ENCODE data around the gene OR6B1. TPM values are rescaled to one million over a fixed set of nuclear protein-coding genes. Genes with fewer than 3 reads are reported as not detected.
"Not testable (repeated sequence)": the region's sequence is repeated elsewhere in the genome, so short reads cannot be mapped to it uniquely, and the experiment has no call there.

Gene OR6B1
- total RNA-seq, 1 donor from 2014 or later = not detected

DNA sequence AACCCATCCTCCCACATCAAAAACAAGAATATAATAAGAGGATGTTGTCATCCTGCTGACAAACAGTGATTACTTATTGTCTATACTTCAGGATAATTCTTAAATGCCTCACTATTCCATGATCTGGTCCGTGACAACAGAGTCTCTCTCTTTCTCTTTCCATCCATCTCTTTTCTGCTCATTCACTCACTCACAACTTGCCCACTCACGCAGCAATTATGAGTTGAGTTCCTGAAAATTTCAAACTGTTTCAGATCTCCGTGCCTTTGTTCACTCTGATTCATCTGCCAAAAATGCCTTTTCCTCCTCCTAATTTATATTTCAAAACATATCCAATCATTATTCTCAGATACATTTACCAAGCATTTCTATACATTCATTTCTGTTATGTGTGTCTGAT lies 1.4 kb downstream of the OR6B1 start:
- DNase-seq (ENCODE audit: low read depth) = no peak
- no peak overlapping the region for H3K4me3 ChIP-seq (ENCODE audit: low read depth, low read length)
- TF ChIP-seq, protein P1, sequence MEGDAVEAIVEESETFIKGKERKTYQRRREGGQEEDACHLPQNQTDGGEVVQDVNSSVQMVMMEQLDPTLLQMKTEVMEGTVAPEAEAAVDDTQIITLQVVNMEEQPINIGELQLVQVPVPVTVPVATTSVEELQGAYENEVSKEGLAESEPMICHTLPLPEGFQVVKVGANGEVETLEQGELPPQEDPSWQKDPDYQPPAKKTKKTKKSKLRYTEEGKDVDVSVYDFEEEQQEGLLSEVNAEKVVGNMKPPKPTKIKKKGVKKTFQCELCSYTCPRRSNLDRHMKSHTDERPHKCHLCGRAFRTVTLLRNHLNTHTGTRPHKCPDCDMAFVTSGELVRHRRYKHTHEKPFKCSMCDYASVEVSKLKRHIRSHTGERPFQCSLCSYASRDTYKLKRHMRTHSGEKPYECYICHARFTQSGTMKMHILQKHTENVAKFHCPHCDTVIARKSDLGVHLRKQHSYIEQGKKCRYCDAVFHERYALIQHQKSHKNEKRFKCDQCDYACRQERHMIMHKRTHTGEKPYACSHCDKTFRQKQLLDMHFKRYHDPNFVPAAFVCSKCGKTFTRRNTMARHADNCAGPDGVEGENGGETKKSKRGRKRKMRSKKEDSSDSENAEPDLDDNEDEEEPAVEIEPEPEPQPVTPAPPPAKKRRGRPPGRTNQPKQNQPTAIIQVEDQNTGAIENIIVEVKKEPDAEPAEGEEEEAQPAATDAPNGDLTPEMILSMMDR (conservative IDR thresholded peaks at IDR 0.05; ENCODE audit: low read depth, low read length) = no peak

DNA sequence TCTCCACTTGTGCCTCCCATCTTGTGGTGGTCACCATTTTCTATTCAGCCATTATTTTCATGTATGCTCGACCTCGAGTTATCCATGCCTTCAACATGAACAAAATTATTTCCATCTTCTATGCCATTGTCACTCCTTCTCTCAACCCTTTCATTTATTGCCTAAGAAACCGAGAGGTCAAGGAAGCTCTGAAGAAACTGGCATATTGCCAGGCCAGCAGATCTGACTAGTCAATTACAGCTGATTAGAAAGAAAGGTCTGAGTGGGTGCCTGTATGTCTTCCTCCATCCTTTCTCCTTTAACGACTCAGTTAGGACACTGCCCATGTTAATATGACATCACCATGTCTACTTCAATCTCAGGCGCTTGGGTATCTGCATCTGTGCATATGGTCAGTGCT lies 4.6 kb downstream of the OR6B1 start:
- DNase-seq (ENCODE audit: low read depth) = no peak
- H3K4me3 ChIP-seq (ENCODE audit: low read depth, low read length) = no peak overlapping the region
- TF ChIP-seq, protein P1 (conservative IDR thresholded peaks at IDR 0.05; ENCODE audit: low read depth, low read length) = no peak

- H3K4me3 ChIP-seq (ENCODE audit: low read depth, low read length) = no peak overlapping the region
- TF ChIP-seq, protein P1 (conservative IDR thresholded peaks at IDR 0.05; ENCODE audit: low read depth, low read length) = no peak
- no peak for DNase-seq (ENCODE audit: low read depth)
These were observed 6.0 kb downstream of the OR6B1 start for GRCh38 chr7:144006029-144006691.

DNA sequence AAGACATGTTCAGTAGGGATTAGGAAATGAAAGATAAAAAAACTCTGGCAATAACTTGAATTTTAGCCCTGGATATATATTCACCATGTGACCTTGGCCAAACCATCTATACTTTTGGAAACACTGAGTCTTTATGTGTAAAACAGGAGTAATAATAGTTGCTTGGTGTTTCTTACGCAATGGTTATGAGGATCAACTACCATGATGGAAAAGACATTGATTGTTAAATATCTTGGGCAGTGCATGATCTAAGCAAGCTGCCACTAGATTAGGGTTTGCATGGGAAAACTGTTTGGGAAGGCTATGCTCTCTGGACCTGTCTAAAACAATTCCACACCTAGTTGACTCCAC lies 6.5 kb downstream of the OR6B1 start:
- TF ChIP-seq, protein P1 (conservative IDR thresholded peaks at IDR 0.05; ENCODE audit: low read depth, low read length) = no peak
- no peak overlapping the region for H3K4me3 ChIP-seq (ENCODE audit: low read depth, low read length)
- no peak for DNase-seq (ENCODE audit: low read depth)

DNA sequence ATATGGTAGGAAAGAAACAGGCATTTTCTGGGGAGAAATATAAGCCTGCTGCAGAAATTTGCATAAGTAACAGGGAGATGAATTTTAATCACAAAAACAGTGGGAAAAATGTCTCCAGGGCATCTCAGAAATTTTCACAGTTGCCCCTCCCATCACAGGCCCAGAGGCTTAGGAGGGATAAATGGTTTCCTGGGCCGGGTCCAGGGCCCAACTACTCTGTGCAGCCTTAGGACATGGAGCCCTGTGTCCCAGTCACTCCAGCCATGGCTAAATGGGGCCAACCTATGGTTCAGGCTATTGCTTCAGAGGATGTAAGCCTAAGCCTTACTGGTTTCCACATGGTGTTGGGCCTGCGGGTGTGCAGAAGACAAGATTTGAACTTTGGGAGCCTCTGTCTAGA lies 9.2 kb downstream of the OR6B1 start:
- no peak overlapping the region for H3K4me3 ChIP-seq (ENCODE audit: low read depth, low read length)
- DNase-seq (ENCODE audit: low read depth) = no peak
- TF ChIP-seq, protein P1 (conservative IDR thresholded peaks at IDR 0.05; ENCODE audit: low read depth, low read length) = no peak

DNA sequence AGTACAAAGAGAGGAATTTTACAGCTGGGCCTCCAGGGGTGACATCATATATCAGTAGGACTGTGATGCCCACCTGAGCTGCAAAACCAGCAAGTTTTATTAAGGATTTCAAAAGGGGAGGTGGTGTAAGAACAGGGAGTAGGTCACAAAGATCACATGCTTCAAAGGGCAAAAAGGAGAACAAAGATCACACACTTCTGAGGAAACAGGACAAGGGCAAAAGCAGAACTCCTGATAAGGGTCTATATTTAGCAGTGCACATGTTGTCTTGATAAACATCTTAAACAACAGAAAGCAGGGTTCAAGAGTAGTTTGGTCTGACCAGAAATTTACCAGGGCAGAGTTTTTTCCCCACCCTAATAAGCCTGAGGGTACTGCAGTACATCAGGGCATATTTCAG lies 9.9 kb downstream of the OR6B1 start:
- DNase-seq (ENCODE audit: low read depth); H3K4me3 ChIP-seq (ENCODE audit: low read depth, low read length): not testable (repeated sequence)

DNA sequence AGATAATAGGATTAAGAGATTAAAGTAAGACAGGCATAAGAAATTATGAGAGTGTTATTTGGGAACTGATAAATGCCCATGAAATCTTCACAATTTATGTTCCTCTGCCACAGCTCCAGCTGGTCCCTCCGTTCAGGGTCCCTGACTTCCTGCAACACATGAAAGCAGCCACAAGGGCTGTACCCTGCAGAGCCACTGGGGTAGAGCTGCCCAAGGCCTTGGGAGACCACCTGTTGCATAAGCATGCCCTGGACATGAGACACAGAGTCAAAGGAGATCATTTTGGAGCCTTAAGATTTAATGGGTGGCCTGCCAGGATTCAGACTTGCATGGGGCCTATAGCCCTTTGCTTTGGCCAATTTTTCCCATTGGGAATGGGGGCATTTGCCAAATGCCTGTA lies 10.7 kb downstream of the OR6B1 start:
- not testable (repeated sequence) for DNase-seq (ENCODE audit: low read depth); H3K4me3 ChIP-seq (ENCODE audit: low read depth, low read length)

GRCh38 chr7:144011458-144012230 lies 11.5 kb downstream of the OR6B1 start:
- TF ChIP-seq, protein P1 (conservative IDR thresholded peaks at IDR 0.05; ENCODE audit: low read depth, low read length) = no peak
- no peak for DNase-seq (ENCODE audit: low read depth)
- no peak overlapping the region for H3K4me3 ChIP-seq (ENCODE audit: low read depth, low read length)
